HG03457 (cell line): ENCODE measurements around the gene NSMF.
"Not testable (repeated sequence)": the region's sequence is repeated elsewhere in the genome, so short reads cannot be mapped to it uniquely, and the experiment has no call there.

Source experiments
- ATAC-seq: cut with Tn5 transposase; IDR thresholded peaks from one replicate; pipeline ENCODE4 v1.9.1; 2021; ENCODE audit warnings: moderate number of reproducible peaks; ENCODE audit not compliant: unreplicated experiment

The NSMF gene

DNA sequence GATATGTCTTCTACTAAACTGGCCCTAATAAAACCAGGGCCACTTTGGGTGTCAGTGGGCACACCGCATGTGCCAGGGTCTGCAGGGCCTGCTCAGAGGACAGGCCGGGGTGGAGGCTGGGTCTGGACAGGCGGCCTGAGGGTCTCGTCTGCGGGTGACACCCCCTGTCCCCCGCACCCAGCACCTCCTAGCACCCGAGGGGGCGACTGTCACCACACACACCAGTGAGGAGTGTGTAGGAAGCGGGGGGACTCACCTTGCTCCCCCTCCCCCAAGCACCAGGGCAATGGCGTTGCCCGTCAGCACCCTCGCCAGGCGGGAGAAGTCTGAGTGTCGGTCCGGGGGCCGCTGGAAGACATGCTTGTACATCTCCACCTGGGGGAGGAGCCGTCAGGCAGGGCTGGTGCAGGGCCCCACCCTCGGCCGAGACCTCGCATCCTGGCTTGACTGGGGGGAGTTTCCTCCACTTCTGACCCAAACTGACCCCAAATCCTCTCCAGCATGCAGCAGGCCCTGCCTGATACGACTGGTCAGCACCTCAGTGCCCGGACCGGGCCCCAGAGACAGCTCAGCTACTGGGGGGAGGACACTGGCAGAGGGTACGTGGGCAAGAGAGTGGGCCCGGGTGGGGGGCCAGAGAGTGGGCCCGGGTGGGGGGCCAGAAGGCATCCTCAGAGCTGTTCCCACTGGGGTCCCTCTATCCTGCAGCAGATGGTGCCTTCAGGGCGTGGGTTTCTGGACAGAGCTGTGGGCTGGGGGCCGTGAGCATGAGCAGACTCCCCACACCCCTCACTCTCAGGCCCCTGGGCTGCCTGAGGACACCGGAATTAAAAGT lies 18.9 kb upstream of the NSMF start:
- no peak for ATAC-seq

DNA sequence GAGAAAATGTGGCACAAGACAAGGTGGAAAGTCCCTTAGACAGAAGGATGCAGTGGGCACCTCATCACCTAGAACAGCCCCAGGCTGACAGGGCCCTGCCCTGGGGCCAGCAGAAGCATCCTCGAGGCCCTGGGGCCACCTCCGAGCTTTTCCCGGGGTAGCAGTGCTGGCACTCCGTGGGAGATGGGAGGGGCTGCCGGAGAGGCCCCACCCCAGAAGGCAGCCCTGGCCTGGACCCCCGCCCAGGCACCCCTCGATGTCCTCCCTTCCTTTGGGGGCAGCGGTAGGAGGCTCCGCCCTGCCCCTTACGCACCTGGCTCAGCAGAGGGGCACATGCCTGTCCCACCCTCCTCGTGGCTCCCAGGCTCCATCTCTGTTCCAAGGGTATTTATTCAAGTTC lies 17.7 kb upstream of the NSMF start:
- no peak for ATAC-seq

DNA sequence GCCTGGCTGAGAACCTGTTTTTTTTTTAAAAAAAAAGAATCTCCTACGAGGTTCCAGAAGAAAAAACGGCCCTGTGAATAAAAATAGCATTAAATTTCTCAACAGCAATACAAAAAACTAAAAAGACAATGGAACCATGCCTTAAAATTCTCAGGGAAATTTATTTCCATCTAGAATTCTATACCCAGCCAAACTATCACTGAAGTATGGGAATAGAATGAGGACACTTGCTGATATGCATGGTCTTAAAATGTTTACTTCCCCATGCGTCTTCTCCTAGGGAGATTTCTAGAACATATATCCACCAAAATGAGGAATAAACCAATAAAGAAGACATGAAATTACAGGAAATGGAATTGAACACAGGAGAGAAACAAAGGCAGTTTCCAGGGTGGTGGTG lies 16.5 kb upstream of the NSMF start:
- no peak for ATAC-seq

DNA sequence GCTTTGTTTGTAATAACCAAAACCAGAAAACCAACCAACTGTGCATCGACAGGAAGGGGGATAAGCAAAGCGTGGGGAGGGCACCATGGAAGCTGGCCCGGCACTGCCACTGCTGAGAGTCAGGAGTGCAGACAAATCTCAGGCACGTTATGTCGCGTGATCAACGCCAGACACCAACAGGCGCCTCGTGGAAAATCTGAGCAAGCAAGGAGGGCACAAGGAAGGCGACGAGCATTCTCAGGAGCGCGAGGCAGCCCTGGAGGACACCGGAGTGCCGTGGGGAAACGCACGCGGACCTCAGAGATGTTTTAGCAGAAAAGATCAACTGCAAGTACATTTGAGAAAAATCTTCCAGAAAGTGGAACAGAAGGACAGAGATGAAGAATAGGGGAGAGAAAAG lies 15.1 kb upstream of the NSMF start:
- no peak for ATAC-seq

DNA sequence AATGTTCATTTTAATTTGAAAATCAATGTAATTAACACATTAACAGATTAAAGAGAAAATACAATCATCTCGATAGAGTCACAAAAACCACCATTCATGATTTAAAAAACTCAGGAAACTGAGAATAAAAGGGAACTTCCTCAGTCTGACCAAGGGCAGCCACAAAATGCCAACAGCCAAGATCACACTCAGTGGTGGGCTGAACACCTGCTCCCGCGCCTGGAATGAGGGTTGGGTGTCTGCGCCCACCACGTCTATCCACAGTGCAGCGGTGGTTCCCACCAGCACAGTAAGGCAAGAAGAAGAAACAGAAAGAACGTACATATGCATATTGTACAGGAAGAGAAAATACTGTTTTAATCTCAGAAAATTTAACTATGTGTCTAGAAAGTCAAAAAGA lies 11.7 kb upstream of the NSMF start:
- no peak for ATAC-seq

DNA sequence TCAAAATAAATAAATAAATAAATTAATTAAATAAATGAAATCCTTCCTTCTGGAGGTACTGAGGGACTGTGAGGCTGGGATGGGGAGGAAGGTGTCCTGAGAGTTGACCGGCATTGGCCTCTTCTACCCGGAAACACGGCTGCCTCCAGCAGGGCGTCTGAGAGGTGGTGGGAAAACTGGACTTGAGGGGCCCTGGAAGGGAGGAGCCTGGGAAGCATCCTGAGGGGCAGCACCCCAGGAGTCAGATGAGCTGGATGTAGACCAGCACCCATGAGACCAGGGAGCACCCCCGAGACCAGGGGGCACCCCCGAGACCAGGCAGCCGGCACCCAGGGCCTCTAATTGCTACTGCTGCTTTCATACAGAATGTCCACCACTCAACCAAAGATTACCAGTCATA lies 8.8 kb upstream of the NSMF start:
- no peak for ATAC-seq

DNA sequence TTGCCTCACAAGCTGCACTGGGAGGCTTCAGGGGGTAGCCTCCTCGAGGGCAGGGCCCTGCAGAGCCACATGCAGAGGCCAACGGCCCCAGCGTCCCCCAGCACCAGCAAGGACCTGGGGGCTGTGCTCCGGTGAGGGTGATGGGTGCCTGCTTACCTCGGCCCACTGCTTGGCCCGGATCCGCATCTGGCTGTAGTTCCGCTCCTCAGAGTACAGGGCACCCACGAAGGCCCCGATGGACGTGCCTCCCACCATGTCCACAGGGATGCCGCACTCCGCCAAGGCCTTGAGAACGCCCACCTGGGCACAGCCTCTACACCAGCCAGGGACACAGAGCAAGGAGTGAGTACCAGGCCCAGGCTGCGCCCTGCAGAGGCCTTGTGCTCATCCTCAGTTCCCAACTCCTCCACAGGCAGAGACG lies 8.0 kb upstream of the NSMF start:
- no peak for ATAC-seq

DNA sequence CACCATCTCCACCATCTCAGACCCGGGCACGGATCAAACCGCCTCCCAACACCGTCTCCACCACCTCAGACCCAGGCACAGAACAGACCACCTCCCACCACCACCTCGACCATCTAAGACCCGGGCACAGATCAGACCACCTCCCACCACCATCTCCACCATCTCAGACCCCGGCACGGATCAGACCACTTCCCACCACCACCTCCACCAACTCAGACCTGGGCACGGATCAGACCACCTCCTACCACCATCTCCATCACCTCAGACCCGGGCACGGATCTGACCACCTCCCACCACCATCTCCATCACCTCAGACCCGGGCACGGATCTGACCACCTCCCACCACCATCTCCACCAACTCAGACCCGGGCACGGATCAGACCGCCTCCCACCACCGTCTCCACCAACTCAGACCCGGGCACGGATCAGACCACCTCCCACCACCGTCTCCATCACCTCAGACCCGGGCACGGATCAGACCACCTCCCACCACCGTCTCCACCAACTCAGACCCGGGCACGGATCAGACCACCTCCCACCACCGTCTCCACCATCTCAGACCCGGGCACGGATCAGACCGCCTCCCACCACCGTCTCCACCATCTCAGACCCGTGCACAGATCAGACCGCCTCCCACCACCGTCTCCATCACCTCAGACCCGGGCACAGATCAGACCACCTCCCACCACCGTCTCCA lies 7.4 kb upstream of the NSMF start:
- ATAC-seq = not testable (repeated sequence)

DNA sequence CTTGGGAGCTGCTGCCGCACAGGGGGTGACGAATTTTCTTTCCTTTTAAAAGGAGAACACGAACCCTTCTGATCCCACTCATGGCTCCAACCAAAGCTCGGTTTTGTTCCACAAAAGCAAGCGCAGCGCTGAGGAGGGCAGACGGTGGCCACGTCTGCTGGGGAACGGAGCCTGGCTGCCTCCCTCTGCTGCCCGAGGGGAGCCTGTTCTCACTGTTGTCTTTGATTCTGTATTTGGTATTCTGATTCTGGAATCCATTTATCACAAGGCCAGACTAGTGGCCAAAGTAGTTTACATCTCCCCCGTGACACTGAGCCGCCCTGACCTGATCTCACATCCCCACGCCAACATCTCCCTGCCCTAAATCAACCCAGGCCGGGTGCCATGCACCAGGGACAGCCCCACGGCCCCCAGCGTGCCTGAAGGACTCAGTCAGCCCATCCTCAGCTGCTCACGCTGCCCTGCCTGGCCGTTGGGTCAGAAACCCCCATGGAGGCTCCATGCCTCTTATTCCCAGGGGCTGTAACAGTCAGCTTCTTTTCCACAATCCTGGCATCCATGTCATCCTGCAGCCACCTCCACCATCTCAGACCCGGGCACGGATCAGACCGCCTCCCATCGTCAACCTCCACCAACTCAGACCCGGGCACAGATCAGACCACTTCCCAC lies 6.7 kb upstream of the NSMF start:
- ATAC-seq = no peak

DNA sequence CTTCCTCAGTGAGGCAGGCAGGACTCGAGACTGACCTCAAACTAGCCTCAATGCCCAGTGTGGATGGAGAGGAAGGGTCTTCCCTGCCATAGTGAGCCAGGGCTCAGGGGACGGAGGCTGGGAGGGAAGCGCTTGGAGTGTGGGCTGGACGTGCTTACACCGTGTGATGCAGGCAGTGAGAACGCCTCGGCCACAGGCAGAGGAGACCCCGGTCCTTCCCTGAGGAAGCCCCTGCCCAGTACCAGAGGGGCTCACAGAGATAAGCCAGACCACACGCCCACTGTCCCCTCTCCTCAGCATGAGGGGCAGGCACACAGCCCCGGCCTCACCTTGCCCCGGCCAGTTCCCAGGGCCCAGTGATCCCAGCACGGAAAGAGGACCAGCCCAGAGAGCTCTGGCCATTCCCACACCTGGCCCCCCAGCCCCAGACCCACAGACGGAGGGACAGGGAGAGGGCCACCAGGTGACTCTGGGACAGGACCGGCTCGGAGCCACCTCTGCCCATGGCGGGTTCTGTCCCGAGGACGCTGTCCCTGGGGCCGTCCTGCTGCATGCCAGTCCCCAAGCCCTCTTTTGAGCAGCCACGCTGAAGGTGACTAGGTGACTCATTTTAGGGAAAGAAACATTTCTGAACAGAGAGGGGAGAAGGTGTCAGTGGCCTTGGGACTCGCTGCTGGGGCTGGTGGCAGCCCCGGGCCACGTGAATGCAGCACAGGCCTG lies 6.0 kb upstream of the NSMF start:
- ATAC-seq = no peak

DNA sequence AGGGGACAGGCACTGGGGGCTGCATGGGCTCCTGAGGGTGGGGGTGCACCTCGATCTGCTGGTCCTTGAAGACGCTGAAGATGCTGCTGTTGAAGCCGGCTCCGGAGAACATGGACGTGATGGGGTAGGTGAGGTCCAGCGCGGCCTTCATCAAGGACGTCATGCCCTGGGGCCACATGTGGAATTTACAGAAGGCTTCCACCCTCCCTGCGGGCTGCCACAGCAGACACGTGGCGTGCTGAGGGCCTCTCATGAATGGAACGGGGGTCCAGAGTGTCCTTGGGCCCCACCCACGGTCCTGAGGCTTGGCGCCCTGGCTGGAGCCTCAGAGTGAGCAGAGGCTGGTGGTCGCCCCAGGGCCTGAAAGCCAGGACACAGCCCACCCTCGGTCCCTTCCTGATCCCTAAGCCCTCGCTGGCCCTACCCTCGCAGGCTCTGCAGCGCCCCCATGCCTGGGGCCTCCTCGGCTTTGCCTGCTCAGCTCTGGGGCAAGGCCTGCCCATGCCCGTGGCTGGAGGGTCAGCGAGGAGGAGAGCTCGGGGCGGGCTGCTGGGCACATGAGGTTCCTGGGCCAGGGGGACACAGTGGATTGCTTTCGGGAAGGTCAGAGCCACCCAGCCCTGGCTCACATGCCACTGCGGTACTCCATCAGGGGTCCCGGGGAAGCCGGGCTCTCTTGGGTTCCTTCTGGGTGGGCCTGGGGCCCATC lies 5.3 kb upstream of the NSMF start:
- no peak for ATAC-seq

DNA sequence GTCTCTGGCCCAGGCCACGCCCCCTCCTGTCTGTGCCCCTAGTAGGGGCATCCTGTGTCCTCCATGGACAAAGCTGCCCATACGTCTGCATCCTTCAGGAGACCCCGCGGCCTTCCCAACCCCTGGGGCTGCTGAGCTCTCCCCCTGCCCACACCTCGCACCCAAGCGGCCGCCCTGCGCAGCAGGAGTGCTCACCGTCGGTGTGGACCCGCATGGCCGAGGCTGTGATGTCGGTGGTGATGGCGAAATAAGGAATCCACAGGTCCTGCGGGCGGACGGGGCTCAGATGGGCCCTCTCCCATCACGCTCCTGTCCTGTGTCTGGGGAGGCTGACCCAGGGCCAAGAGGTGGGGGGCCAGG lies 4.8 kb upstream of the NSMF start:
- no peak for ATAC-seq

DNA sequence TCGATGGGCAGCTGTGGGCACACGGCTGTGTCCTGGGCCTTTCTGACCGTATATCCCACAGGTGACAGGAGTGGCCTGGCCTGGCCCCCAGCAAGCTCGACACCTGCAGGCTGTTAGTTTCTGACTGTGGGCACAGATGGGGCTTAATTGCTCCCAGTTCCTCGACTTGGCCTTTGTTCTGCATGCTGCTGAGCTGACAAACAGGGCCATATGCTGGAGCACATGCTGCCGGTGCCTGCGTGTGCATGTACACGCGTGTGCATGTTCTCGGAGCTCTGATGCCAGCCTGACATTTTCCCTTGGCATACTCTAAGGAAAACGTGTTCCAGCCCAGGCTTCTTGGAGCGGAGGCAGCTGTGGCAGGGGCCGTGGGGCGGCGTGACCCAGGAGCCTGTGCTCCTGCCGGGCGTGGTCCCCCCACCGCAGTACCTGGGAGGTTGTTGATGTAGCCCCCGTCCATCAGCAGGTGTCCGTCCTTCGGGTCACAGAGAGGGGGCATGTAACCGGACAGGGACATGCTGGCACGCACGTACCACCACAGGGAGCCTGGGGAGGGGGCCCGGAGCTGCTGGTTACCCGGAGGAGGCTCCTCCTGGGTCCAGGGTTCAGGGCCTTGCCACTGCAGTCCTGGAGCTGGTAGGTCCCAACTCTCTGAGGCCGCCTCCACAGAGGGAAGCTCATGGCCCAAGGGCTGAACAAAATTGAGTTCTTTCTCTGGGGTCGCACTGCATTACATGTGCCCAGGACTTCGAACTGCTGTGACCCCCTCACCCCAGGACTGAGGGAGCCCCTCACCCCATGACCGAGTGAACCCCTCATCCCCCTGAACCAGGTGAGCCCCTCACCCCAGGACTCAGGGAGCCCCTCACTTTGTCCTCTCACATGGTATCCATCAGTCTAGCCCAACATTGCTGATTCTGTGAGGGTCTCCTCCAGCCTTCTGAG lies 4.1 kb upstream of the NSMF start:
- ATAC-seq = no peak

DNA sequence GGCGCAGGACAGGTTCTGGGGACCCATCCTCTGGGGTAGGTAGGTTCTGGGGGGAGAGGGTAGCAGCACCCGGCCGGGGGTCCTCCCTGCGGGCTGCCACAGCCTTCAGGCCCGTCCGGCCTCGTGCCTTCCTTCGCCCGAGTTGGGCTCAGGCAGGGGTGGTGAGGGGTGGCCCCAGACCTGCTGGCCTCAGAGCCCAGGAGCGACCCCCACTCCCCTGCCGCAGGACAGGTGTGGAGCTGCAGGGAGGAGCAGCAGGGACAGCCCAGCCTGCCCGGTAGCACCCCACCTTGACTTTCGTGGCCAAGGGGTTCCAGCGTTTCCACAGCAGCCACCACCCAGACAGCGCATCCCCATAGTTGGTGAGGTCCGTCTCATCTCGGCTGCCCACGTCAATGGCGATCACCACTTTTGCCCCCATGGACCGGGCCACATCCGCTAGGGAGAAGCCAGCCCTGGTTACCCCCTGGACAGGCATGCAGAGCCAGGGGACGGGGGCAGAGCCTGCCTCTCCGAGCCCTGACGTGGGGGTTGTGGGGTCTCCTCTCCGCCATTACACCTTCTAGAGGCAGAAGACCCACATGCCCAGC lies 3.4 kb upstream of the NSMF start:
- ATAC-seq = no peak

DNA sequence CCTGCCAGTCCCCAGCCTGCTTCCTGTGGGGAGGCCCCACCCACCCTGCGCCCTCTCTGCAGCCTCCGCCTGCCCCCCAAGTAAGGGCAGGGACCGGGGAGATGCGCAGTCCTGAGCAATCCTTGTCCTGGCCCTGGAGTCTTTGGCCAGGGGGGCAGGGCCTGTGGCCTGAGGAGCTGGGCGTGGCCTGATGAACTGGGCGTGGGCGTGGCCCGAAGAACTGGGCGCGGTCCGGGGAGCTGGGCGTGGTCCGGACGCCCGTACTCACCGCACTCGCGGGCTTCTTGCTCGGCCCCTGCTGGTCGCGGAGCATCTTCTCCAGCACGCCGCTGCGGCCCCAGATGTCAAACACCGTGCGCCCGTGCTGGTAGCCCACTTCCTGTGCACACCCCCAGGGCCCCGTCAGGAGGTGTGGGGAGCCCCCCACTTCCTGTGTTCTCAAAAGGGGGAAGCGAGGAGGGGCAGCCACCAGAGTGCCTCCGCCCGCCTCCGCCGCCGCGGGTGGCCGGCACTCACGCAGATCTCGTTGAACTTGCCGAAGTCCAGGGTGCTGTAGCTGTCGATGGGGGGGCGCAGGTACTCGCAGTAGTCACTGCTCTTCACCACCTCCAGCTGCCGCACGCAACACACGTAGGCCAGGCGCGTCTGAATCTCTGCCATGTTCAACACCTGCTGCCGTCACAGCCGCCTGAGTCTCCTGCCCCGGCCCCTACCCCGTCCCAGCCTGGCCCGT lies 2.7 kb upstream of the NSMF start:
- peak; percentile 37 for ATAC-seq

DNA sequence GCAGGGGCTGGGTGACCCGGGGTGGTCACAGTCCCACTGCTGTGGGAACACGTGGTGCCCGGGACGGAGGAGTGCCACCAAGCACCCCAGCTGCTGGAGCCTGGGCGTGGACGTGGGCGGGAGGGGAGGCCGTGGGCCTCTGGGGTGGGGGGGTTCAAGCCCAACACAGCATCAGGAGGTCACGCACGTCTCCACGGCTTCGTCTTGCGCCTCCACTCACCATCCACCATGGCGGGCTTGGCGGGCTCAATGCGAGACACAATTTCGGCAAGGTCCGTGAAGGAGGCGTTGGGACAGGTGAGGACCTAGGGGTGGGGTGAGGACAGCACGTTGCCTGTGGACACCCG lies 2.2 kb upstream of the NSMF start:
- no peak for ATAC-seq

DNA sequence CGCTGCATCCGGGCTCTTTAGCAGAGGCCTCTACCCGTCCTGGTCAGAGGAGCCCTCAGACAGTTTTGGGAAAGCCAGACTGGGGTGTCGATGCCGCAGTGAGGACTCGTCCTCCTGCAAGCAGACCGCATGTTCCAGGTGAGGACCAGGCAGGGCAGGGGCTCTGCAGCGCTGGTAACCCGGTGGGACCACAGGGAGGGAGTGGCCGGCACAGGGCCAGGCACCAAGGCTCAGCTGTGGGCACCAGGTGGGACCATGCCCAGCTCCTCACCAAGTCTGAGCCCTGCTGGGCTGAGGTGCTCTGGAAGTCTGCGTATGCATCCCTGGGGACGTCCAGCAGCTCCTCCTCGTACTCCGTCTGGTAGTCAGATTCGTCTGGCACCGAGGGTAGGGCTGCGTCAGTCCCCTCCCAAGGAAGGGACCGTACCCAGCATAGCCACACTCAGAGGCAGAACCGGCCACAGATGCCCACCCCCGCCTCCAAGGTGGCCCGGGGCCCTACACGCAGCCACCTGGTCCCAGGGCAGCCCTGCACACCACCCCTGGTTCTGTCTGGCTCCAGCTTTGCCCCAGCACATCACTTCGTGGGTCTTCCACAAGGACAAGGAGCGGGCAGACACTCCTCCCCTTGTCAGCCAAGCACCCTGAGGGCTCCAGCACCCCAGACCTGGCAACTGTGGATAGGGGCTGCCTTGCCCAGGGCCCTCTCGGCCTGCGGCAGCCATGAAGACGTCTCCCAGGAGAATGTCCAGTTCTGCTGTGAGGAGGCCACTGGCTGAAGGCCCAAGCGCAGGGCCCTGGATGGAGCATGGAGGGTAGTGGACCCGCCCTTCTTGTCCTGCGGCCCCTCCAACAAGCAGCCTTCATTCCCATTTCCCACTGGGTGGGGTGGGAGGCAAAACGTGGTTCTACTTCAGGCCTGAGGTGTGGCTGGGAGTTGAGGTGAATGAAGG lies 1.5 kb upstream of the NSMF start:
- no peak for ATAC-seq
